ENCODE data around the gene BCAS3.

DNA sequence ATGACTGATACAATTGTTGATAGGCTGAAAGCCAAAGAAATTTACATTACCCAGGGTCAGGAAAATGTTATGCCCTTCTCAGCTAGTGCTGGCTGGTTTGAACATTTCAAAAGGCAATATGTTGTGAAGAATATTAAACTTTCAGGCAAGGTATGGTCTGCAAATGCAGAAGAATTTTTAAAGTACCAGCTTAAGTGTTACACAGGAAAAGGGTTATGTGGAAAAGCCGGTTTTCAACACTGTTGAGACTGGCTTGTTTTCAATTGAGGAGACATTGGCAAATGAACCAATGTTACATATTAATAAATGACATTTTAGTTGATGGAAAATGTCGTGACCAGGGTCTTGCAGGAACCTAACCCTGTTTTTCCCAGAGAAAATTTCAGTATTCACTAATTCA is 506.1 kb downstream of the BCAS3 start:
- TF ChIP-seq, protein P1, sequence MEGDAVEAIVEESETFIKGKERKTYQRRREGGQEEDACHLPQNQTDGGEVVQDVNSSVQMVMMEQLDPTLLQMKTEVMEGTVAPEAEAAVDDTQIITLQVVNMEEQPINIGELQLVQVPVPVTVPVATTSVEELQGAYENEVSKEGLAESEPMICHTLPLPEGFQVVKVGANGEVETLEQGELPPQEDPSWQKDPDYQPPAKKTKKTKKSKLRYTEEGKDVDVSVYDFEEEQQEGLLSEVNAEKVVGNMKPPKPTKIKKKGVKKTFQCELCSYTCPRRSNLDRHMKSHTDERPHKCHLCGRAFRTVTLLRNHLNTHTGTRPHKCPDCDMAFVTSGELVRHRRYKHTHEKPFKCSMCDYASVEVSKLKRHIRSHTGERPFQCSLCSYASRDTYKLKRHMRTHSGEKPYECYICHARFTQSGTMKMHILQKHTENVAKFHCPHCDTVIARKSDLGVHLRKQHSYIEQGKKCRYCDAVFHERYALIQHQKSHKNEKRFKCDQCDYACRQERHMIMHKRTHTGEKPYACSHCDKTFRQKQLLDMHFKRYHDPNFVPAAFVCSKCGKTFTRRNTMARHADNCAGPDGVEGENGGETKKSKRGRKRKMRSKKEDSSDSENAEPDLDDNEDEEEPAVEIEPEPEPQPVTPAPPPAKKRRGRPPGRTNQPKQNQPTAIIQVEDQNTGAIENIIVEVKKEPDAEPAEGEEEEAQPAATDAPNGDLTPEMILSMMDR (IDR thresholded peaks at IDR 0.05; ENCODE audit: low read length) = no peak
- TF ChIP-seq EZH2 (IDR thresholded peaks at IDR 0.05; ENCODE audit: borderline replicate concordance, low read length) = no peak

Data from OCI-LY1 (cell line).